H9 (cell line): Measurements from ENCODE around the gene NCLN. TPM values are rescaled to one million over a fixed set of nuclear protein-coding genes. Genes with fewer than 3 reads are reported as not detected.

Source experiments
- DNase-seq: peaks from one replicate; pipeline ENCODE4 v3.0.0-alpha.2; 2017
- H2AFZ ChIP-seq: one replicate; pipeline ENCODE4 v1.6.1; 2013; ENCODE audit warnings: mild to moderate bottlenecking, low read length, control low read depth, moderate library complexity
- H2AK5ac ChIP-seq: 2 replicates; pipeline ENCODE4 v1.6.1; 2013; ENCODE audit warnings: low read length, control low read depth, mixed read lengths; ENCODE audit not compliant: insufficient read length
- H2BK120ac ChIP-seq: one replicate; pipeline ENCODE4 v1.6.1; 2013; ENCODE audit warnings: low read depth, mild to moderate bottlenecking, low read length, control low read depth, inconsistent platforms; ENCODE audit not compliant: poor library complexity, severe bottlenecking
- H2BK12ac ChIP-seq: 2 replicates; pipeline ENCODE4 v1.6.1; 2013; ENCODE audit warnings: low read length, control low read depth, mixed read lengths, low read depth; ENCODE audit not compliant: insufficient read length
- H2BK15ac ChIP-seq: 2 replicates; pipeline ENCODE4 v1.6.1; 2013; ENCODE audit warnings: low read depth, low read length, control low read depth
- H2BK20ac ChIP-seq: one replicate; pipeline ENCODE4 v1.6.1; 2013; ENCODE audit warnings: low read depth, mild to moderate bottlenecking, low read length, control low read depth, inconsistent platforms; ENCODE audit not compliant: poor library complexity, severe bottlenecking
- H2BK5ac ChIP-seq: 2 replicates; pipeline ENCODE4 v1.6.1; 2013; ENCODE audit warnings: low read length, control low read depth, mixed read lengths; ENCODE audit not compliant: insufficient read length
- H3K14ac ChIP-seq: 2 replicates; pipeline ENCODE4 v1.6.1; 2013; ENCODE audit warnings: low read length, control low read depth; ENCODE audit not compliant: insufficient read depth
- H3K18ac ChIP-seq: 2 replicates; pipeline ENCODE4 v1.6.1; 2013; ENCODE audit warnings: low read depth, mild to moderate bottlenecking, mixed read lengths, low read length, control low read depth; ENCODE audit not compliant: insufficient read length
- H3K23ac ChIP-seq: 2 replicates; pipeline ENCODE4 v1.6.1; 2013; ENCODE audit warnings: low read length, control low read depth, mixed read lengths, low read depth; ENCODE audit not compliant: insufficient read length
- H3K23me2 ChIP-seq: 2 replicates; pipeline ENCODE4 v1.6.1; 2013; ENCODE audit warnings: low read depth, mild to moderate bottlenecking, mixed read lengths, low read length, control low read depth; ENCODE audit not compliant: insufficient read length, poor library complexity, severe bottlenecking
- H3K27ac ChIP-seq: 2 replicates; pipeline ENCODE4 v1.5.1; 2013; ENCODE audit warnings: low read length, control low read depth, mixed read lengths, low read depth; ENCODE audit not compliant: insufficient read length
- H3K27me3 ChIP-seq: 2 replicates; pipeline ENCODE4 v1.6.1; 2013; ENCODE audit warnings: low read length, control low read depth, inconsistent platforms; ENCODE audit not compliant: insufficient read depth
- H3K4ac ChIP-seq: 2 replicates; pipeline ENCODE4 v1.6.1; 2013; ENCODE audit warnings: low read depth, mild to moderate bottlenecking, control low read depth, inconsistent platforms, low read length, moderate library complexity
- H3K4me1 ChIP-seq: 2 replicates; pipeline ENCODE4 v1.6.1; 2013; ENCODE audit warnings: low read length, control low read depth, inconsistent platforms; ENCODE audit not compliant: insufficient read depth
- H3K4me2 ChIP-seq: 2 replicates; pipeline ENCODE4 v1.6.1; 2013; ENCODE audit warnings: low read length, control low read depth, mixed read lengths; ENCODE audit not compliant: insufficient read length, insufficient read depth
- H3K56ac ChIP-seq: 2 replicates; pipeline ENCODE4 v1.6.1; 2013; ENCODE audit warnings: low read depth, mild to moderate bottlenecking, mixed read lengths, low read length, control low read depth; ENCODE audit not compliant: insufficient read length
- H3K79me1 ChIP-seq: 2 replicates; pipeline ENCODE4 v1.6.1; 2013; ENCODE audit warnings: low read depth, mild to moderate bottlenecking, moderate library complexity, low read length, control low read depth, inconsistent platforms; ENCODE audit not compliant: insufficient read depth, poor library complexity, severe bottlenecking
- H3K79me2 ChIP-seq: 2 replicates; pipeline ENCODE4 v1.6.1; 2013; ENCODE audit warnings: low read length, control low read depth, inconsistent platforms; ENCODE audit not compliant: insufficient read depth
- H3K9ac ChIP-seq: 2 replicates; pipeline ENCODE4 v1.6.1; 2013; ENCODE audit warnings: low read length, control low read depth, mixed read lengths; ENCODE audit not compliant: insufficient read length; ENCODE audit errors: extremely low read depth
- H3K9me3 ChIP-seq: one replicate; pipeline ENCODE4 v1.6.1; 2013; ENCODE audit warnings: low read depth, low read length, inconsistent platforms; ENCODE audit not compliant: control insufficient read depth
- H3T11ph ChIP-seq: one replicate; pipeline ENCODE4 v1.6.1; 2013; ENCODE audit warnings: mild to moderate bottlenecking, low read length, control low read depth, inconsistent platforms
- H4K20me1 ChIP-seq: one replicate; pipeline ENCODE4 v1.6.1; 2013; ENCODE audit not compliant: control insufficient read depth, insufficient read length, insufficient read depth
- H4K5ac ChIP-seq: 2 replicates; pipeline ENCODE4 v1.6.1; 2013; ENCODE audit warnings: low read depth, mild to moderate bottlenecking, mixed read lengths, low read length, control low read depth; ENCODE audit not compliant: insufficient read length
- H4K8ac ChIP-seq: replicated peaks from 2 replicates; pipeline ENCODE4 v1.6.1; 2013; ENCODE audit warnings: low read length, control low read depth, mixed read lengths, low read depth; ENCODE audit not compliant: insufficient read length
- H4K91ac ChIP-seq: 2 replicates; pipeline ENCODE4 v1.6.1; 2013; ENCODE audit warnings: low read depth, mild to moderate bottlenecking, moderate library complexity, mixed read lengths, low read length, control low read depth; ENCODE audit not compliant: insufficient read length
- H3K27ac Mint-ChIP-seq, 3 experiments: 2 replicates in 2 of 3; 3 replicates in 1 of 3; pipeline ENCODE4 v1.8.0; 2020 to 2021; ENCODE audit warnings: mixed read lengths in 3 of 3, mild to moderate bottlenecking in 1 of 3, moderate library complexity in 1 of 3
- H3K27me3 Mint-ChIP-seq: 2 replicates; pipeline ENCODE4 v1.8.0; 2021; ENCODE audit warnings: low read depth, mild to moderate bottlenecking, moderate library complexity, mixed read lengths
- H3K36me3 Mint-ChIP-seq, 3 experiments: 2 replicates in 2 of 3; 3 replicates in 1 of 3; pipeline ENCODE4 v1.8.0; 2020 to 2021; ENCODE audit warnings: low read depth in 3 of 3, mixed read lengths in 3 of 3; ENCODE audit not compliant: insufficient read depth in 1 of 3
- H3K4me1 Mint-ChIP-seq, 2 experiments: 2 replicates each; pipeline ENCODE4 v1.8.0; 2020; ENCODE audit warnings: mixed read lengths in 2 of 2
- H3K4me3 Mint-ChIP-seq, 2 experiments: 2 replicates in 1 of 2; 3 replicates in 1 of 2; pipeline ENCODE4 v1.8.0; 2020 to 2021; ENCODE audit warnings: mild to moderate bottlenecking in 2 of 2, mixed read lengths in 2 of 2, moderate library complexity in 1 of 2
- H3K9me3 Mint-ChIP-seq, 2 experiments: 2 replicates in 1 of 2; 3 replicates in 1 of 2; pipeline ENCODE4 v1.8.0; 2020; ENCODE audit warnings: mild to moderate bottlenecking in 2 of 2, mixed read lengths in 2 of 2, moderate library complexity in 1 of 2
- WGBS: extraction: QIAGEN DNeasy Blood & Tissue Kit; methylation state at CpG from one replicate; pipeline ENCODE4 v1.1.7; 2013; ENCODE audit warnings: missing lambda C conversion rate, low lambda C conversion rate, mixed read lengths; ENCODE audit not compliant: insufficient read length; ENCODE audit errors: extremely low coverage; 5-methylcytosine and 5-hydroxymethylcytosine counted together
- total RNA-seq: library from RNA; stranded (reverse); gene quantifications from 2 replicates; pipeline ENCODE4 v1.2.1, GENCODE V29; 2021
- TF ChIP-seq, protein P1 (sequence below): fragments of 200-600 bp; sonication (generic); conservative IDR thresholded peaks from 3 replicates; pipeline ENCODE4 v1.8.0; 2021; ENCODE audit warnings: antibody characterized with exemption, mild to moderate bottlenecking

NCLN gene
- total RNA-seq, 1 experiment from 2014 or later: 94.8 TPM

DNA sequence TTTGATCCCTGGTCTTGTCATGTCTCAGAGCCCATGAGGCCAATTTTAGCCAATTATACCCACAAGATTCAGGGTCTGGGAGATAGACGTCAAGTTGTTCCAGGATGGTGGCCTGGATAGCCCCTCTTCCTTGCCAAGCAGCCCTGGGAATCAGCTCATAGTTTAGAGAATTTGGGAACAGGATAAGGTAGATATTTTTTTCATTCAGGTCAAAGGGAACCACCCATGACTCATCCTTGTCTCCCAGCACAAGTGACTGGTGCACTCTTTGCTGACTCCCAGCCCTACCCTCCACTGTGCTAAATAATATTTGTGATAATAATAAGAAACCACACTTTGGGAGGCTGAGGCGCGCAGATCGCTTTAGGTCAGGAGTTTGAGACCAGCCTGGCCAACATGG lies 24.3 kb upstream of the NCLN start:
- no peak overlapping the region for H3K23ac ChIP-seq
- DNase-seq: no peak
- no peak overlapping the region for H3T11ph ChIP-seq
- H3K9ac ChIP-seq: no peak overlapping the region
- no peaks in the 10 kb centered on the region for H3K9me3 ChIP-seq
- peaks cover 47% of the 10 kb centered on the region for H3K27me3 Mint-ChIP-seq
- H3K4me3 Mint-ChIP-seq: no peak overlapping the region
- WGBS: no CpG with 5 or more reads among the region's 4 CpGs
- no peak overlapping the region for H2BK120ac ChIP-seq
- H3K27me3 ChIP-seq: no peaks in the 10 kb centered on the region
- no peak overlapping the region for H3K4ac ChIP-seq
- H2BK15ac ChIP-seq: no peak overlapping the region
- H3K56ac ChIP-seq: no peak overlapping the region
- H2AK5ac ChIP-seq: no peak overlapping the region
- H3K4me1 ChIP-seq: no peaks in the 10 kb centered on the region
- no peak overlapping the region for H2BK5ac ChIP-seq
- no peaks in the 10 kb centered on the region for H4K20me1 ChIP-seq
- no peak overlapping the region for H4K91ac ChIP-seq
- no peak overlapping the region for H2BK20ac ChIP-seq
- H3K9me3 Mint-ChIP-seq: peaks cover 3 to 7% of the 10 kb centered on the region in 2 experiments; a peak in 3 of 5 replicates
- no peak overlapping the region; a peak in 1 of 7 replicates for H3K27ac Mint-ChIP-seq
- TF ChIP-seq, protein P1, sequence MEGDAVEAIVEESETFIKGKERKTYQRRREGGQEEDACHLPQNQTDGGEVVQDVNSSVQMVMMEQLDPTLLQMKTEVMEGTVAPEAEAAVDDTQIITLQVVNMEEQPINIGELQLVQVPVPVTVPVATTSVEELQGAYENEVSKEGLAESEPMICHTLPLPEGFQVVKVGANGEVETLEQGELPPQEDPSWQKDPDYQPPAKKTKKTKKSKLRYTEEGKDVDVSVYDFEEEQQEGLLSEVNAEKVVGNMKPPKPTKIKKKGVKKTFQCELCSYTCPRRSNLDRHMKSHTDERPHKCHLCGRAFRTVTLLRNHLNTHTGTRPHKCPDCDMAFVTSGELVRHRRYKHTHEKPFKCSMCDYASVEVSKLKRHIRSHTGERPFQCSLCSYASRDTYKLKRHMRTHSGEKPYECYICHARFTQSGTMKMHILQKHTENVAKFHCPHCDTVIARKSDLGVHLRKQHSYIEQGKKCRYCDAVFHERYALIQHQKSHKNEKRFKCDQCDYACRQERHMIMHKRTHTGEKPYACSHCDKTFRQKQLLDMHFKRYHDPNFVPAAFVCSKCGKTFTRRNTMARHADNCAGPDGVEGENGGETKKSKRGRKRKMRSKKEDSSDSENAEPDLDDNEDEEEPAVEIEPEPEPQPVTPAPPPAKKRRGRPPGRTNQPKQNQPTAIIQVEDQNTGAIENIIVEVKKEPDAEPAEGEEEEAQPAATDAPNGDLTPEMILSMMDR: no peak
- peaks cover 4 to 9% of the 10 kb centered on the region in 2 experiments for H3K4me1 Mint-ChIP-seq
- H3K79me2 ChIP-seq: no peaks in the 10 kb centered on the region
- no peak overlapping the region for H3K4me2 ChIP-seq
- no peaks in the 10 kb centered on the region for H3K23me2 ChIP-seq
- H4K8ac ChIP-seq: no peak overlapping the region
- H3K36me3 Mint-ChIP-seq: no peaks in the 10 kb centered on the region; a peak in 3 of 7 replicates
- H3K79me1 ChIP-seq: no peaks in the 10 kb centered on the region
- H4K5ac ChIP-seq: no peak overlapping the region
- H2BK12ac ChIP-seq: no peak overlapping the region
- no peak overlapping the region for H3K14ac ChIP-seq
- no peak overlapping the region for H2AFZ ChIP-seq
- H3K18ac ChIP-seq: no peak overlapping the region
- H3K27ac ChIP-seq: no peak overlapping the region
